Effector CD4-positive, alpha-beta T cell (primary cell): ENCODE measurements around the gene HES7. TPM values are rescaled to one million over a fixed set of nuclear protein-coding genes. Genes with fewer than 3 reads are reported as not detected.
A peak's percentile ranks its signal among the peaks of the same experiment; 100 is the strongest.
"Not testable (repeated sequence)": the region's sequence is repeated elsewhere in the genome, so short reads cannot be mapped to it uniquely, and the experiment has no call there.

Experiments used
- DNase-seq: peaks from one replicate; pipeline ENCODE4 v3.0.0-alpha.2; 2020
- total RNA-seq: gene quantifications from one replicate; lab custom pipeline; 2026; lab: John Stamatoyannopoulos, UW

Gene HES7
- total RNA-seq = not detected

DNA sequence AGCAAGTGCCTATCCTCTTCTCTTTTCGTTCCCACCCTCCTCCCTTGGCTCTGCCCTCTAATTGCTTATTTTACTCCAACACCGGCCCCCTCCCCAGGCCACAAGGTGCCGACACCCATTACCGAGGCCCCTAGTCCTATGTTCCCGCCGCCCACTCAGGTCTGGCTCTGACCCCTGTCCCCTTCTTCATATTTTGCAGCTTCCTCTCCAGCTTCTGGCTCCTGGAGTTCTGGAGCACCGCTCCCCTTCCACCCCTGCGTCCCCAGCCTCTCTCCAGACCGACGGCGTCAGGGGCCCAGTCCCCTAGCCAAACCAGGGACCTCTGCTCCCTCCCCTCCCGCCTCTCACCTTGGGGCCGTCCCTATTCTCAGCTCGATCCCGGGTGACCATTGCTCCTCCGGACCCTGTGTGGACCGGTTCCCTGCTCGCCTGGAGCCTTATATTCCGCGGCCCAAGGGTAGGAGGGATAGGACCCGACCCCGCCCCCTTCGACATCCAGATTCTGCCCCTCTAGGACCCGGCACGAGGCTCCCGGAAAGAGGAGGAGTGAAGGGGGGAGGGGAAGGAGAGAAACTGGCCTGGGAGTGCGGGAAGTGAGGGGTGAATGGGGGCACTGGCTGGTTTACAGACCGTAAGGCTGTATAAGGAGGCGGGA is at the start of gene HES7:
TSS of gene HES7 (minus strand) at position 412 of the 655 bp plus-strand sequence. CDS start at position 390, 22 bp downstream.
- DNase-seq = no peak

DNA sequence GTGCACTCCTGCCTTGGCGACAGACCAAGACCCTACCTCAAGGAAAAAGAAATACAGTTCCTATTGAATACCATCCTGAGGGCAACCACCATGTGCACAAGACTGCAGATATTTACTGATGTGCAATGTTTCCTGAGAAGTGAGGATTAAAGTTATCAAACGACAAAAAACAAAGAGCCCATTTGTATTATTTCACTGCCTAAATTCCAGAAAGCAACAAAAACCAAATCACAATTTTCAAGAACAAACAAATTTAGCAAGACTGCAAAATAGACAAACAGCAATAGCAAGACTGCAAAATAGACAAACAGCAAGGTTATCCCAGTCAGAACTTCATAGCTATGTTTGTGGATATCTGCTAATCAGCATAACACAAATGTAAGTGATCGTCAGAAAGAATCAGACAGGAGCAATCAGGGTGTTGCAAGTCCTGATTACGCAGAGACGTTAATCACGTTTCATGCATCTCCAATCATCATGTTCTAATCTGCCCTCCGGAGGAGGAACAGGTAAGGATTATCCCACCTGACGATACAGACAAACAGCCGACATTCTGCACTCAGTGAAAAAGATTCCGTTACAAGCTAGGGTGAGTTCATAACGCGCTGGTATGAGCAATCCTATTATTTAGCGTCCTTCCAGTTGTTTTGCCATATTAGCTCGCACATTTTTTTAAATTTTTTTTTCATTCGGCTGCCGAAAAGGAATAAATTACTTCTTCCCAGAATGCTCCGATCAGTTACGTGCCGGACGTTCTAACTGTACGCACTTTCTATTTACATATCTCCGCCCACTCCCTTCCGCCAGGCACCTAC is 49.4 kb upstream of the HES7 start:
- DNase-seq = peak; percentile 76

DNA sequence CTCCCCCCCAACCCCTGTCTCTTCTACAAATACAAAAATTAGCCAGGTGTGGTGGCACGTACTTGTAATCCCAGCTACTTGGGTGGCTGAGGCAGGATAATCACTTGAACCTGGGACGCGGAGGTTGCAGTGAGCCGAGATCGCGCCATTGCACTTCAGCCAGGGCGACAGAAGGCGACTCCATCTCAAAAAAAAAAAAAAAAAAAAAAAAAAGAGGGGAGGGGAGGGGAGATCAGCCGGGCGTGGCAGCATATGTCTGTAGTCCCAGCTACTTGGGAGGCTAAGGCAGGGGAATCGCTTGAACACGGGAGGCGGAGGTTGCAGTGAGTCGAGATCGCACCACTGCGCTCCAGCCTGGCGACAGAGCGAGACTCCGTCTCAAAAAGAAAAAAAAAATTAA is 46.3 kb upstream of the HES7 start:
- not testable (repeated sequence) for DNase-seq

DNA sequence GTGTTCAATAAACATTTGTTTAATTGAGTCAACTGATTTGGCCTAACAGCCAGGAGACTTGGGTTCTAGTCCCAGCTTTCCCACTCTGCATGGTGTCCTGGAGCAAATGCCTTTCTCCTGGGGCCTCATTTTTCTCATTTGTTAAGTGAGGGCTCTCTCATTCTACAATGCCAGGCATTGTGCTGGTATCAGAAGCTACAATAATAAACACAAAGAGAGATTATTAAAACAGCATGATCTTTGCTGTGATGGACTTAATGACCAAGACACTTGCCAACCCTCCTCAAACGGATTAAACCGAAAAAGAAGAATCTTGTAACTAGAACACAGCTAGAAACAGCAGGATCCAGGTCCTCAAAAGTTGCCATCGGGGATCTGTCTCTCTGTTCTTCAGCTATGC is 43.6 kb upstream of the HES7 start:
- no peak for DNase-seq

DNA sequence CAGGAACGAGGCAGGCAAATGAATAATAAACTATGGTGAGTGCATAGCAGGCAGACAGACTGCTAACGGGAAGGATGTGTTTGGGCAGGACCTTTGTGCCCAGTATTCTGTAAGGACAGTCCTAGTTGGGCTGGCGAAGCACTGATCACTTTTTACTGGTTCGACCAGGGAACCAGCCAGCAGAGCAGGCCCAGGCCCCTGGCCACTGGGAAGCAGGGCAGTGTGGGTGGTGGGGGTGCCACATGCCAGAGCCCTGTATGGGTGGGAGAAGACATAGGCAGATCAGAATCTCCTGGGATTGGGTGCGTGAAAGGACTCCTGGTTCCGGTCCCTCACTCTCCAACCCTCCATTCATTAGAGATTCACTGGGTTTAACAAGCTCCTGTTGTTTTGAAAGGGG is 42.8 kb upstream of the HES7 start:
- no peak for DNase-seq

DNA sequence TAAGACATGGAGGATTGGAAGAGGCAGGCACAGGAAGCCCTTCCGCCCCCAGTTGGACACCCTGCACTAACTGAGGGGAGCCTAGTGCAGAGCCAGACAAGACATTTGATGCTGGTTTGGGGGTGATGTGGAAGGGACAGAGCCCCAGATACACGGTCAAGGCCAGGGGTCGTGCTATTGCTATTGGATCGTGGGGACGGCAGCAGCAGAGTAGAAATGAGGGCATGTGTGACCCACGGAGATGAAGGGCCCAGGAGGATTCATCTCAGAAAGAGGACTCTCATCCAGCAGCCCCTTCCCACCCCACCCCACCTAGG is 40.9 kb upstream of the HES7 start:
- peak; percentile 11 for DNase-seq

DNA sequence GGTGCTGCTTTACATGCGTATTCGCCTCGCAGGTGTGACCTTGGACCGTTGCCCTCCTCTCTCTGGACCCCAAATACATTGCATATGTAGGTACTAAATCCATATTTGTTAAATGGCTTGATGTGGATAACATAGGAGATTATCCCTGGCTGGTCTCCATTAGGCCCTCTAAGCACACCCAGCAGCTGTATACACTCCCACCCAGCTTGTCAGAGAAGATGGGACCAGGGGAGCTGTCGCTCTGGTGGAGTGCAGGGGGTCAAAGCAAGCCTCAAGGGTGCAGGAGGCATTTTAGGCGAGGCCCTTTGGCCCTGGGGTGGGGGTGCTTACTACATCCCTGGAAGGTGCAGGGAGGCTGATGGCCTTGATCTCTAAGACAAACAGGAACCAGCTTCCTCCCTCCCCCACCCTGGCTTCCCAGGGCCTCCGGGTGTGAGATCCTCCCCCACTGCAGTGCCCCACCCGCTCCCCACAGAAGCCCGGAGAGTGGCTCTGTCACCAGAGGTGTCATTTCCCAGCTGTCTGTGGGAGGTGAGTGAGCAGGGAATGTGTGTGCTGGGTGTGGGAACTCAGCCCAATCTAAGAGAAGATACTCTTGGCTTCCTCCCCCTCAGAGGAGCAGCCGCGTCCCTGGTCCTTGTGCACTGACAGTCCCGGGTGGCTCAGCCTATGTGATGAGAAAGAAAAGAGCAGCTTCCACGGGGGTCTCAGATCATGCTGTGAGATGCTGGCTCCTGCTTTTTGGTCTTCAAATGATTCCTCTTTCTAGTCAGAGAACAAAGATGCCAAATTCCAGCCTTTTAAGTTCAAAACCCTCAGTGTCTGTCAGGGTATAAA is 40.3 kb upstream of the HES7 start:
- DNase-seq = peak; percentile 63

DNA sequence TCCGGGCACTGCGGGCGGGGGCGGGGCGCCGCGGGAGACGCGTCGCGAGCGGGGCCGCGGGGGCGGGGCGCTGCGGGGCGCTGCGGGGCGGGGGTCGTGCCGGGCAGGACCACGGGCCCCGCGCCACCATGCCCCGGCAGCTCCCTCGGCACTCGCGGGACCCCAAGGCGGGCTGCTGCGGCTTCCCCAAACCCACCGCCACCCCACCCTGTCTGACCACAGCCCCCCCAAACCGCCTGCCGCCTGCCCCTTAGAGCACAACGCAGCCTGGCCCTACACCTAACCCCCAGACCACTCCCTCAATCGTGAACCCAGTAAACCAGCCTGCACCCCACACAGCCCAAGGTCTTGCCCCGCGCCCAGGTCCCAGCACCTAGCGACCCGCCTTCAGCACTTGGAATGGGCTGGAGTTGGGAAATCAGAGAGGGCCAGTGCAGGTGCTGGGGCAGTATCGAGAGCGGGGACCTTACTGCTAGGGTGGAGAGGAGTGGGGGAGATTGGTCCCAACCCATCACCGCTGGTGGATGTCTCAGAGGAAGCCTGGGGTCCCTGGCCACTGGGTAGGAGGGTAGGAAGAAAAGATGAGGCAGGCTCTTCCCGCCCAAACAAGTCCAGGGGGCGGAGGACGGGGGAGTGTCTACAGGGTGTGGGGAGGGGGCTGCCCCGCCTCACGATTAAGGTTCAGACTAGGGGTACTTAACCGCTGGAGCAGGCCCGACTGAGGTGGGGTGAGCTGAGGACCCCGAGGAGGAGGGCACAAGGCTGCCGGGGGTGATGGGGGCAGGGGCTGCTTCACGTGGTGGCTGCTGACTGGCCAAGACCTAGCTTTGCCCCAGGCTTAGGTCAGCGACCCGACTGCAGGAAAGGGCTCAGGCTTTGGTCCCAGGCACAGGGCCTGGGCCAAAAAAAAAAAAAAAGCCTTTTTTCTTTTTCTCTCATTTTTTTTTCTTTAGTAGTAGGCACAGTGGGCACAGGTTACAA is 39.4 kb upstream of the HES7 start:
- DNase-seq = peak; percentile 6

DNA sequence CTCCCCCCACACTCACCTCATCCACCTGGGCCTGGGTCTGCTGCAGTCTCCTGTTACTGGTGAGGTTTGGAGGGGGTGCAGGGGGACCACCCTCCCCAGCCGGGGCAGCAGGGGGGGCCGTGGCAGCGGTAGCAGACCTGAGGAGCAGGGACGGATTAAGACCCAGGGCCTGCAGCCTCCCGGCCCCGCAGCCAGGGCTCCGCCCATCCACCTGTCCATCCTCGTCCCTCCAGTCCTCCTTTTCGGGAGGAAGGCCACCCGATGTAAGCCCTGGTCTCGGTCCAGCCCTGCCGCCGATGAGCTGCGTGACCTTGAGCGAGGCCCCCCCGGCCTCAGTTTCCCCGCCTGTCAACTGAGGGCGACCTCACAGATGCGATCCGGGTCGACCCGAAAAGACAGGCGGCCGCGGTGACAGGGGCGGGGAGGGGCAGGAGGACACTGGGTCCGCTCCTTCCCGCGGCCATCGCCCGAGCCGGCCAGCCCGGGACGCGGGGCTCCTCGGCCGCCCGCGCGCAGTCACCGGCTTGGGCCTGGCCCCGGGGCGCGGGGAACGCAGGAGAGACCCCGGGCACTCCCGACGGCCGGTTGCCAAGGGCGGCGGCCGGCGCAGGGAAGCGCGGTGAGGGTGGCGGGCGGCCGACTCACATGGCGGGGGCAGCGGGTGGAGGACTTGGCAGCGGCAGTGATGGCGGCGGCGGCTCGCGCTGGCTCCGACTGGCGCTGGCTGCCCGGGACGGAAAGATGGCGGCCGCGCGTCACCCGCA is 38.5 kb upstream of the HES7 start, which contains the start of gene VAMP2:
TSS of gene VAMP2 (minus strand) at position 716 of the 764 bp plus-strand sequence. CDS start at position 647, 69 bp downstream.
- DNase-seq = peak; percentile 82

DNA sequence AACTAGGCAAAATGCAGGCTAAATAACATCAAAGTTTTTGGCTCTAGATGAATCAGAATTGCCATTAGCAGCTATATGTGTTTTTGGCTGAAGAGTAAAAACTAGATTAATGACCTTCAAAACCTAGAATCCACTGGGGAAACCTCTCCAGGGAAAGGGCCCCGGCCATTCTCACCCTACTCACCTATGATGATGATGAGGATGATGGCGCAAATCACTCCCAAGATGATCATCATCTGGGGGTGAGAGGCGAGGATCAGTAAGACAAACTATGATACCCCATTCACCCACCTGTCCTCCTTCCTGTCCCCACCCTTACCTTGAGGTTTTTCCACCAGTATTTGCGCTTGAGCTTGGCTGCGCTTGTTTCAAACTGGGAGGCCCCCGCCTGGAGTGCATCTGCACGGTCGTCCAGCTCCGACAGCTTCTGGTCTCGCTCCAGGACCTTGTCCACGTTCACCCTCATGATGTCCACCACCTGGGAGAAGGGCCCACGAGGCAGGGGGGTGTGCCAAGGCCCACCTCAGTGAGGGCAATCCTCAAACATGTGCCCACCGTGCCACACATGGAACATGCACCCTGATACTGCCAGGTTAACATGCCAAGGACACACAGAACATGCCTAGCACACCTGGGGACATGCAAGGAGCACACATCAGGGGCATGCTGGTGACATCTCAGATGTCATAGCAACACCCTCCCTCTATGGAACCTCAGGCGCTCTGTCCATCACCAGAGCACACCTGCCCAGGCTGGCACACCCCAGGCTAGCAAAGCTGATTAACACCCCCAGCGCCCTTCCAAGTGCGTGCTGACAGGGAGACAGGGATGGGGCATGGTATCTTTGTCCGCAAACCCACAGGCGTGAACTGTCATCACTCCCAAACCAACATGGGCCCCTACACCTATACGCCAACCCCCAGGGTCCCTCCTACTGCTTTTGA is 37.7 kb upstream of the HES7 start:
- DNase-seq = peak; percentile 6

DNA sequence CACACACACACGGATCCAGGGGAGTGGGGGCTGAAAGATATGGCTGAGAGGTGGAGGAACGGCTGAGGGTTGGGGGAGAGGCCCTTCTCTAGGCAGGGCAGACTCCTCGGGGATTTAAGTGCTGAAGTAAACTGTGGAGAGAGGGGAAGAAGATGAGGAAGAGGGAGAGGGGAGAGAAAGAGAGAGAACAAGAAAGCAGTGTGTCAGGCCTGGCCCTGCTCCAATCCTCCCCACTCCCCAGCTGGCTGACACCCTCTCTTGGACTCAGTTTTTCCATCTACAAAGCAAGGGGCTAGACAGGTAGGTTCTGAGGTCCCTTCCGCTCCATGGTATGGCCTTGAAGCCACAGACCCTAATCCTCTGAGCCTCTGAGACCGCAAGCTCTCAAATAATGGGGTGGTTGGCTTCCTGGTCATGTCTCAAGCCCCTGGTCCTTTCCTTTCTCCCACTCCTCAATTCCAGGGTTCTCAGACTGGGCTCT is 36.9 kb upstream of the HES7 start:
- DNase-seq = no peak

DNA sequence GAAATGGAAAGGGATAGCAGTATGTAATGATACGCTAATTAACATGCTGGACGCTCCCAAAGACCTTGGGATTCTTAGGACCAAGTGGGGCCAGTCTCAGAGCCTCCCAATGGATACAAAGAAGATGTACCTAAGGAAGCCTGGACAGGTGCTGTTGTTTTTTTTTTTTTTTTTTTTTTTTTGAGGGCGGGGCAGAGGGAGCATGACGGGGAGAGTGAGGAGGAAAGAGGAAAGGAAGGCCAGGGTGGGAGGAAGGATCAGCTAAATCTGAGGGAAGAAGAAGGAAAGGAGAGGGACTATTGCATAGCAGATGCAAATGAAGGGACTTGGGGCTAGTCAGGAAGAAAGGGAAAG is 36.3 kb upstream of the HES7 start:
- no peak for DNase-seq

DNA sequence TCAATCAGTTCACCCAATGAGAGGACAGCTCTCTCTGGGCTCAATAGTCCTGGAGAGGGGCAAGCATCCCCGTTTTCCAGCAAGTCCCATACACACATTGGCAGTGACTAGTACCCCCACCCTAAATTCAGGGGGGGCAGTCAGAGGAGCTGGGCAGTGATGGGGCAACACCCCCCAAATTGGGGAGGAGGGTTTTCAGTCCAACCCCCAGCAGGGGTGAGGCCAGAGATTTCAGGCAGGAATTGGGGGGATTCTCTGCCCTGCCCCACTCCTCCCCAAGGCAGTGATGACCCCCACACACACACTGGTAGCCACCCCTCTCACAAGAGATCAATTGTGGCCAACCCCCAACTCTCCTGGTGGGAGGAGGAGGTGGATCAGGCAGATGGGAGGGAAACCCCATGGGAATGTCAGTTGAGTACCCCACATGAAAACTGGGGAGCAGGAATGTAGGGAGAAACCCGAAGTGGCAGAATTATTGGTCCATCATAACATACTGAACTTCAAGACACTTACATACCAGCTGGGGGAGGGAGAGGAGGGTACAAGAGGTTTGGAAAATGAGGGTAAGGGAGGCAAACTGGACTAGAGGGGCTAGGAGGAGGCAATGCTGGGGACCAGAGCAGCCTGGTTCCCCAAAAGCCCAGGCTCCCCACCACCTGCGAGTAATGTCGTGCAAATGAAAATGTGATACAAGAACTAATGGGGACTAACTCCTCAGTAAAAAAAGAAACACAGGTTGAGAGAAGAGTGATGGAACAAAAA is 35.7 kb upstream of the HES7 start:
- DNase-seq = no peak

DNA sequence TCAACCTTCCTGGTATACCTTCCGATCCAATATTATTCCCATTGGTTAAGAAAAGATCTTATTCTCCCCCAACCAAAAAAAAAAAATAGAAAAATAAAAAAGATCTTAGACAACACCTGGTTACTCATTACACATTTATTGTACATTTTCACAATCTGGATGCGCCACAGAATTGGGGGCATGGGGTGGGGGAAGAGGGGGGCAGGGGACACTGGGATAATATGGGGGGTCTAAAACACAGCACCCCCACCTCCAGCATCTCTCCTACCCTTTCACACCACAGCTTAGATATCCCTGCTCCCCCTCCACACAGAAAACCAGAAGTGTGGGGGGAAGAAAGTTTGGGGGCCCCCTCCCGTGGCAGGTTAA is 35.1 kb upstream of the HES7 start:
- DNase-seq = no peak

DNA sequence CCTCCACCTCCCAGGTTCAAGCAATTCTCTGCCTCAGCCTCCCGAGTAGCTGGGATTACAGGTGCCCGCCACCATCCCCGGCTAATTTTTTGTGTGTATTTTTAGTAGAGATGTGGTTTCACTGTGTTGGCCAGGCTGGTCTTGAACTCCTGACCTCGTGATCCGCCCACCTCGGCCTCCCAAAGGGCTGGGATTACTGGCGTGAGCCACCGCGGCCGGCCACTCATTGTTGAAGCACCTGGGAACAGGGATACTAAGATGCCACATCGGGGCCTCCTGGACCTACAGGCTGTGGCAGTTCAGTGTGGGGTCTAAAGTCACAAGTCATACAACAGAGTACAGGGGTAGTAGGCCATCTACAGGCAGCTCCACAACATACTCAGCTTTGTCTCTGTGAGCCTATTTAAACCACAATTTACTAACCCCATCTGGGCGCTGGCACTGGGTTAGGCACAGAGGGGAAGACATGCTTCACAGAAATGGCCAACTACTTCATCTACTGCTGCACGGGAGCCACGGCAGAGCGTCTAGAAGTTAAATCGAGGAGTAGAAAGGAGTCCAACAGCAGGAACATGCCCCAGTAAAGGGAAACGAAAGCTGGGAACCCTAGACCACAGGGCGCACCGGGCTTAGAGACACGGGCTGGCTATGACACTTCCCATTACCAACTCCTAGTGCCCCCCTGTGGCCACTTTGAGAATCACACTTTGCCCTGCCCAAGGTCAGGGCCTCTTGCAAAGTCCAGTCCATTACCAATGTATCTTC is 34.5 kb upstream of the HES7 start:
- peak; percentile 84 for DNase-seq

DNA sequence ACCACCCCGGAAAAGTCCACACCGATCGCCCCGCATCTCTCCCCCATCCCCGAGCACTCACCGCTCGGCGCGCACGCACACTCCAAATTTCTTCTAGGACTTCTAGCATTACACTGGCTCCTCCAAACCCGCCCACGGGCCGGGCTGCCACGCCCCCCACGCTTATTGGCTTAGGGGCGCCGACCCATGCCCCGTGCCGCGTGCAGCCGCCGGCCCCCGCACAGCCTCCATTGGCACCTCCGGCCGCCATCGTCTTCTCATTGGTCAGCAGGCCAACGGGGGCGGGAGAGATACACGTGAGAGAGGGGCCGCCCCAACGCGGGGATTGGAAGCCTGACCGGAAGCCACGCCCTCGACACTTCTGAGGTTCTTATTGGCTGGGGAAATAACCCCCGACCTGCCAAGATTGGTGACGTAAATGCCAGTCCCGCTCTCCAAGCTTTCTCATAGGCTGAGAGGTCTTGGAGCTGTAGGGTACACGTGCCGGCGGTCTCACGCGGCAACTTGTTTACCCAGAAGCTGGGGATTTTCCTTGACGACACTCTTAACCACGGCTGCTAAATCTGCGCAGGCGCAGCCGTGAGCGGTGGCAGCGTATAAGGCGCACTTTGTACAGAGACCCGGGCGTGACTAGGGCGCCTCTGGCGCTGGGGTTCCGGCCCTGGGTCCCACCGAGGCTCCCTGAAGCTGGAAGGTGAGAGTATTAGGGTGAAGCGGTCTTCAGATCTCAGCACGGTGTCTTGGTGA is 32.5 kb upstream of the HES7 start:
- DNase-seq = peak; percentile 100

DNA sequence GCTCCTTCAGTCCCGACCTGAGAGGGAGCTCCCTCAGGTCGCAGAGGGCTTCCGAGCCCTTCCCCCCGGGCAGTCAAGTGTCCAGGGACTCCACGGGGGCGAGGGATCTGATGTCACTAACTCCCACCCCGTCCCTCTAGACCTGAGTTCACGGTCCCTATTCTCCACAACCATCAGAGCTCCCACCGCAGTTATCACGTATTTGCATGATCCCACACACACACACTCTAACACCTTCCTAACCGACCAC is 32.0 kb upstream of the HES7 start:
- no peak for DNase-seq
